ENCODE results near the gene FSTL4. TPM values are rescaled to one million over a fixed set of nuclear protein-coding genes. Genes with fewer than 3 reads are reported as not detected.

The FSTL4 gene
- total and polyA plus RNA-seq, 2 of the 4 experiments (the other 2 are of a cell fraction): 0.18 TPM; not detected in 1

DNA sequence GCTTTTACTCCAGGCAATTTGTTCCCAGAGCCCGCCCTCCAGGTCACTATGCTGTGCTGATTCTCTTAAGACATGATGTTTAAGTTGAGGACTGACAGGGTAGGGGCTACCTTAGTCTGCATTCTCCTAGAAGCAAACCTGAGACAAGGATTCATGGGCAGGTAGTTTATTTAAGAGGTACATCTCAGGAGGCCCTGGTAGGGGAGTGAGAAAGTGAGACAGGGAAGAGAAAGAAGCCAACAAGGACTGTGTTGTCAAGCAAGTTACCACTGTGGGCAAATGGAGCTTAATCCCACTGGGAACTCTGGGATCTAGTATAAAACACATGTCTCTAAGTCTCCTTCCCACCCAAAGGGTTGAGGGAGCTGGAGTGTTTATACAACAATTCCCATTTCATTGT is 43.6 kb upstream of the FSTL4 start:
- no peaks in the 10 kb centered on the region for H3K9me1 ChIP-seq (ENCODE audit: insufficient read depth, low read length)
- no peak overlapping the region for H3K4ac ChIP-seq (ENCODE audit: low read depth, low read length)
- intact Hi-C loops (cut with micrococcal nuclease) (no loop called here), dilution Hi-C loops (cut with HindIII; ENCODE audit: low sequenced_read_pairs, unreplicated experiment) (no loop called here), in situ Hi-C loops (cut with MboI; ENCODE audit: low sequenced_read_pairs) (no loop called here)
- H4K5ac ChIP-seq (ENCODE audit: low read depth, low read length): no peak overlapping the region
- H3K27me3 ChIP-seq (ENCODE audit: control insufficient read depth, insufficient read depth, low read length): no peaks in the 10 kb centered on the region; the same call in none of the 2 replicates
- no peak overlapping the region for H3K4me3 ChIP-seq (ENCODE audit: insufficient read depth, low read depth, low read length)
- H3K14ac ChIP-seq (replicated peaks; ENCODE audit: low read depth, low read length): no peak overlapping the region
- no peak overlapping the region for H3K18ac ChIP-seq (ENCODE audit: low read depth, low read length)
- no peaks in the 10 kb centered on the region for H4K20me1 ChIP-seq (ENCODE audit: insufficient read depth, low read length)
- no peak overlapping the region for H4K91ac ChIP-seq (ENCODE audit: insufficient read depth, low read depth, low read length)
- H2AFZ ChIP-seq (replicated peaks; ENCODE audit: low read length, poor library complexity): no peak overlapping the region
- DNase-seq: no peak
- H3K4me2 ChIP-seq (ENCODE audit: low read depth, low read length): no peak overlapping the region
- WGBS, 2 experiments (ENCODE audit: extremely low coverage in 2 of 2, insufficient read length in 1 of 2): 29% methylated on average over 1 of the region's 1 CpG; no CpG with 5 or more reads in 1 of the 2 experiments
- H2AK9ac ChIP-seq (replicated peaks; ENCODE audit: low read depth, low read length, poor library complexity): no peak overlapping the region
- TF ChIP-seq FOS (IDR thresholded peaks at IDR 0.05; ENCODE audit: low read depth, low read length): no peak
- H3K23ac ChIP-seq (ENCODE audit: low read depth, low read length): no peak overlapping the region
- no peak overlapping the region for H2BK20ac ChIP-seq (ENCODE audit: low read depth, low read length)
- no TSS peak for BruUV-seq (replicated peaks)
- CTCF ChIA-PET: no interaction called here
- no peaks in the 10 kb centered on the region for H3K4me1 ChIP-seq (ENCODE audit: control insufficient read depth, insufficient read depth, low read length)
- no peak overlapping the region for H3K27ac ChIP-seq (ENCODE audit: insufficient read depth, low read length)
- H2BK15ac ChIP-seq (ENCODE audit: low read depth, low read length): no peak overlapping the region
- H3K36me3 ChIP-seq (ENCODE audit: control insufficient read depth, insufficient read depth, low read length): no peaks in the 10 kb centered on the region
- no peak overlapping the region for H4K8ac ChIP-seq (ENCODE audit: low read depth in 2 of 2, low read length in 2 of 2)
- no peak overlapping the region for H2AK5ac ChIP-seq (ENCODE audit: low read depth, low read length)
- H3K9me3 ChIP-seq (ENCODE audit: control insufficient read depth, insufficient read depth, low read length): no peaks in the 10 kb centered on the region
- POLR2A ChIA-PET (ENCODE audit: unreplicated experiment): no interaction called here
- no peak overlapping the region for H3K9ac ChIP-seq (ENCODE audit: low read depth, low read length)
- no peak overlapping the region for H3K56ac ChIP-seq (ENCODE audit: extremely low read depth, insufficient read depth, low read length)
- H2BK120ac ChIP-seq (ENCODE audit: low read depth, low read length): no peak overlapping the region
- H3K79me1 ChIP-seq (ENCODE audit: low read depth in 1 of 2, low read length in 2 of 2): no peaks in the 10 kb centered on the region
- no peak for ATAC-seq (ENCODE audit: low read depth)
- no peak overlapping the region for H2BK5ac ChIP-seq (ENCODE audit: low read depth, low read length, poor library complexity, severe bottlenecking)

Measured in IMR-90 (cell line).